DOHH2 (cell line): ENCODE data around the gene DNASE2.
A peak's percentile ranks its signal among the peaks of the same experiment; 100 is the strongest.

Experiments used
- CTCF ChIP-seq: fragments of 200-600 bp; sonication (generic); IDR thresholded peaks from one replicate; pipeline ENCODE4 v1.5.1; 2014; ENCODE audit warnings: antibody characterized with exemption, mild to moderate bottlenecking, low read depth, low read length; ENCODE audit not compliant: poor library complexity, severe bottlenecking
- EZH2phosphoT487 ChIP-seq: fragments of 200-600 bp; sonication (generic); IDR thresholded peaks from 2 replicates; pipeline ENCODE4 v1.6.1; 2017; ENCODE audit warnings: borderline replicate concordance, mild to moderate bottlenecking, antibody characterized with exemption, low read length, moderate library complexity, mixed read lengths

- peak; percentile 87 for TF ChIP-seq CTCF
- TF ChIP-seq EZH2phosphoT487, result no peak
Measured at GRCh38 chr19:12884926-12885748, 3.9 kb upstream of the DNASE2 start.
